NT2/D1 (cell line): ENCODE measurements around the gene SPEN.

Experiments
- SUZ12 ChIP-seq: IDR thresholded peaks from 2 replicates; pipeline ENCODE4 v1.6.1; 2011; ENCODE audit not compliant: insufficient read length, insufficient read depth; ENCODE audit errors: extremely low read depth
- YY1 ChIP-seq: IDR thresholded peaks from 2 replicates; pipeline ENCODE4 v1.6.1; 2011; ENCODE audit not compliant: insufficient read length, insufficient read depth
- ZNF274 ChIP-seq: IDR thresholded peaks from 2 replicates; pipeline ENCODE4 v1.6.1; 2011; ENCODE audit warnings: mild to moderate bottlenecking, low read depth, low read length

GRCh38 chr1:15808955-15809354 is 38.6 kb upstream of the SPEN start:
- TF ChIP-seq ZNF274 (no peak), YY1 (no peak), SUZ12 (no peak)
